Kidney (tissue), 14 donors: ENCODE measurements around the gene ASTN1. TPM values are rescaled to one million over a fixed set of nuclear protein-coding genes. Genes with fewer than 3 reads are reported as not detected.
A peak's percentile ranks its signal among the peaks of the same experiment; 100 is the strongest.

Experiments
- DNase-seq, 5 donors: peaks; one replicate each; pipeline ENCODE4 v3.0.0-alpha.2; 2013 to 2020
- FAIRE-seq: peaks from 2 replicates; lab custom pipeline; 2012; peaks lifted over from hg19 to GRCh38; lab: Jason Lieb, UNC
- H3K27ac ChIP-seq, 2 donors: one replicate each; pipeline ENCODE4 v1.7.0; 2013; ENCODE audit warnings: low read depth in 2 of 2, low read length in 2 of 2, inconsistent platforms in 1 of 2
- H3K27me3 ChIP-seq: one replicate; pipeline ENCODE4 v1.7.1; 2013; ENCODE audit warnings: low read length, inconsistent platforms; ENCODE audit not compliant: control insufficient read depth, insufficient read depth
- H3K36me3 ChIP-seq, 3 donors: one replicate each; pipeline versions ENCODE4 v1.7.0 to v1.7.1; 2013; ENCODE audit warnings: low read length in 3 of 3, control low read depth in 1 of 3, inconsistent platforms in 1 of 3; ENCODE audit not compliant: insufficient read depth in 3 of 3, control insufficient read depth in 2 of 3
- H3K4me1 ChIP-seq, 3 donors: one replicate each; pipeline versions ENCODE4 v1.7.0 to v1.7.1; 2013; ENCODE audit warnings: low read length in 3 of 3, inconsistent platforms in 1 of 3, low read depth in 1 of 3; ENCODE audit not compliant: control insufficient read depth in 2 of 3, insufficient read depth in 2 of 3
- H3K4me3 ChIP-seq, 3 donors: one replicate each; pipeline versions ENCODE4 v1.7.0 to v1.8.1; 2013; ENCODE audit warnings: low read length in 3 of 3, control low read depth in 1 of 3, inconsistent platforms in 1 of 3
- H3K9ac ChIP-seq, 3 donors: one replicate each; pipeline versions ENCODE4 v1.7.0 to v1.7.1; 2013; ENCODE audit warnings: low read length in 3 of 3, control low read depth in 1 of 3, inconsistent platforms in 1 of 3
- H3K9me3 ChIP-seq, 3 donors: one replicate each; pipeline versions ENCODE4 v1.7.0 to v1.7.1; 2013; ENCODE audit warnings: low read length in 3 of 3, control low read depth in 1 of 3, inconsistent platforms in 1 of 3; ENCODE audit not compliant: control insufficient read depth in 2 of 3, insufficient read depth in 1 of 3
- CTCF ChIP-seq: IDR thresholded peaks from 3 replicates; pipeline ENCODE4 v1.5.1; 2012; ENCODE audit warnings: mild to moderate bottlenecking, moderate library complexity, borderline replicate concordance; ENCODE audit not compliant: insufficient read depth; ENCODE audit errors: extremely low read depth
- intact Hi-C: fragments of 100-400 bp; cut with DNase I; formaldehyde crosslinking; loops from one replicate; pipeline ENCODE4 v1.11.1; 2022
- microRNA-seq: library from miRNA; unstranded; fragments of <30 nt; microRNA quantifications from one replicate; pipeline ENCODE4 v1.2.0, GENCODE V29; 2020
- polyA plus RNA-seq: library from polyadenylated mRNA; stranded (reverse); fragments of 350-450 nt; fragmentation: Illumina TruSeq; extraction: RNeasy Lipid Tissue Mini Kit (QIAGEN cat#74804); gene quantifications from one replicate; pipeline ENCODE4 v1.2.3, GENCODE V29; 2014; ENCODE audit warnings: low read depth, low replicate concordance; ENCODE audit not compliant: insufficient read depth
- total RNA-seq: library from RNA; stranded (reverse); fragmentation: NEBNext Ultra II Directional; extraction: Animal tissue kit (Norgen Biotek cat#: 25700); gene quantifications from one replicate; pipeline ENCODE4 v1.2.1, GENCODE V29; 2021
- donor health status: control.
- donor health status: control.
- donor health status: control.
- donor health status: control.
- donor health status: control.
- donor health status: DM: yes; HTN: yes; CAD: no.
- donor health status: Normal renal cell carcinoma (clear cell type).

ASTN1 gene
- total and polyA plus RNA-seq, 2 donors from 2014 or later = 0.19 to 0.25 TPM

GRCh38 chr1:176815621-176816020, 348.9 kb downstream of the ASTN1 start:
- no peaks in the 10 kb centered on the region for H3K27me3 ChIP-seq

GRCh38 chr1:176811511-176812288, 352.8 kb downstream of the ASTN1 start:
- Histone ChIP-seq H3K36me3 (no peaks in the 10 kb centered on the region), H3K9me3 (no peaks in the 10 kb centered on the region), H3K4me3 (no peak overlapping the region), H3K27me3 (no peaks in the 10 kb centered on the region), H3K4me1 (no peaks in the 10 kb centered on the region), H3K9ac (no peak overlapping the region), H3K27ac (no peak overlapping the region)
- intact Hi-C loops = no loop called here
- DNase-seq (peak in 2 of 5 donors; percentile 46 to 53), FAIRE-seq (no peak)
- TF ChIP-seq CTCF = no peak

More at GRCh38 chr1:176815621-176816020, 348.9 kb downstream of the ASTN1 start:
- intact Hi-C loops = no loop called here
- Histone ChIP-seq H3K4me1 (no peaks in the 10 kb centered on the region), H3K36me3 (no peaks in the 10 kb centered on the region), H3K4me3 (no peak overlapping the region), H3K9me3 (no peaks in the 10 kb centered on the region), H3K9ac (no peak overlapping the region), H3K27ac (no peak overlapping the region)
- DNase-seq (no peak), FAIRE-seq (no peak)
- TF ChIP-seq CTCF = no peak

GRCh38 chr1:176809292-176809691, 355.2 kb downstream of the ASTN1 start:
- Histone ChIP-seq H3K27ac (no peak overlapping the region), H3K9ac (no peak overlapping the region), H3K4me3 (no peak overlapping the region), H3K27me3 (no peaks in the 10 kb centered on the region), H3K4me1 (no peaks in the 10 kb centered on the region), H3K9me3 (no peaks in the 10 kb centered on the region), H3K36me3 (no peaks in the 10 kb centered on the region)
- intact Hi-C loops = no loop called here
- no peak for TF ChIP-seq CTCF
- FAIRE-seq (no peak), DNase-seq (no peak)

Small RNA genes within 50 kb of the gene (microRNA-seq; reads per million reads assigned to microRNA genes)
- not detected for gene MIR488

Other genes starting within 250 kb of the ASTN1 start
- not detected for gene BRINP2, start 6.2 kb upstream of the ASTN1 start, total RNA-seq
- not detected for gene BRINP2, start 6.2 kb upstream of the ASTN1 start, polyA plus RNA-seq